Activated CD4-positive, alpha-beta T cell treated with anti-CD3 and anti-CD28 coated beads, Interleukin-2, amount 50 U/mL, for 16 hours (primary cell): Measurements from ENCODE around the gene PLCB3.

Experiments
- DNase-seq: peaks from one replicate; pipeline ENCODE4 v3.0.0-alpha.2; 2020

The PLCB3 gene

DNA sequence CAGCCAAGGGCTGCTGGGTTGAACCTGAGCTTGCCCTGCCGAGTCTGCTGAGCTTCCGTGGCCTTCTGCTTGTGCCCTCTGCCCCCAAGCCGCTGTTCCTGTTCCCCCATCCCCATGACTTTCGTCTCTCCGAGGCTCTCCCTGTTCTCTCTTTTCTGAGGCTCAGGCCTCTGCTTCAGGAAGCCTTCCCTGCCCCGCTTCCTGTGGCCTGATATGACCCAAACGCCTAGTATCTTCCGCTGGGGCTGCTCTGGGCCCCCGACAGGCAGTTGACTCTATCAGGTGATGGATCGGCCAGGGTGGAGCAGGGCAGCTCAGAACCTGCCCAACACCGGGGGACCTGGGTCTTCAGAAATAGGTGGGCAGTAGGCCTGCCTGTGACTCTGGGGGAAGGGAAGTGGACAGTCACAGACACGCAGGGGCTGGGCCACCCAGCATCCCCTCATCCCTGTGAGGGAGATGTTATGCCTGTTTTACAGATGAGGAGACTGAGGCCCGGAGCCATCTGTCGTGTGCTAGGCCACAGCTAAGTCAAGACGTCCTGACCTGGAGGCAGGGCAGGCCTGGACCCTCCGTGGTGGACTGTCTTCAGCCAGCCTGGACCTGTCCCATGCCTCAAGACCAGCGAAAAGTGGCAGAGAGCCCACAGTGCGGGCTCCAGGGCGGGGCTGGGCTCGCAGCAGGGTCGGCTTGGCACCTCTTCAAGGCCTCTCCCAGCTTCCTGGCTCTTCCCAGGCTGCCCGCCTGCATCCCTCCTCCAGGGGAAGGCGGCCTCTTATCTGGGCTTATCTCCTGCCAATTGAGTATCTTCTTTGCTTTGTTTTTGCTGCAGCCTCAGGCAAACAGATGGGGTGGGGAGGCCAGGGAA lies 16.9 kb downstream of the PLCB3 start:
- DNase-seq = no peak

DNA sequence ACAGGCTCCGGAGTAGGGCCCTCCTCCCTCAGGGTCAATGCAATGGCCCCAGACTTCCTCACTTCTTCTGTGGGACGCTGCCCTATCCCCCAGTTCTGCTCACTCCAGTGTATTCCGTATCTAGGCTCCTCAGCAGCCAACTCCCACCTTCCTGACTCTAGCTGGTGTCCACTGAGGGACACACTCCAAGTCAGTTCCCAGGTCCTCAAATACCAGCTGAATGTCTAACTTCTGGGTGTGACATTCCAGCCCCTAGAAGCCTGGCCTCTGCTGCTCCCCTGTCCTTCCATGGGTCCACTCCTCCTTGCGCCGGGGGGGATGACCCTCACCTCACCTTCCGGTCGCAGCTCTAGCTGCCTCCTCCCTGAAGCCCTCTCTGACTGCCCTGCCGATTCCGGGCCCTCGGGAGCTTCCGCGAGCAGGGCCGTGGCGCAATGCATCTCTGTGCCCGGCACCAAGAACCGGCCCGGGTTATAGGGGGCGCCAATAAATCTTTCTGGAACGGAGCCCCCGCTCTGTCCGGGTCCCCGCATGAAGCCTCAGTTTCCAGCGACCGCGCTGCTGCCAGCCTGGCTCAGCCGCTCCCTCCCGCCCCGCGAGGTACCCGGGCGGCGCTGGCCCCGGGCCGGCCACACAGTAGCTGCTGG lies 17.7 kb downstream of the PLCB3 start:
- DNase-seq = peak; percentile 69

DNA sequence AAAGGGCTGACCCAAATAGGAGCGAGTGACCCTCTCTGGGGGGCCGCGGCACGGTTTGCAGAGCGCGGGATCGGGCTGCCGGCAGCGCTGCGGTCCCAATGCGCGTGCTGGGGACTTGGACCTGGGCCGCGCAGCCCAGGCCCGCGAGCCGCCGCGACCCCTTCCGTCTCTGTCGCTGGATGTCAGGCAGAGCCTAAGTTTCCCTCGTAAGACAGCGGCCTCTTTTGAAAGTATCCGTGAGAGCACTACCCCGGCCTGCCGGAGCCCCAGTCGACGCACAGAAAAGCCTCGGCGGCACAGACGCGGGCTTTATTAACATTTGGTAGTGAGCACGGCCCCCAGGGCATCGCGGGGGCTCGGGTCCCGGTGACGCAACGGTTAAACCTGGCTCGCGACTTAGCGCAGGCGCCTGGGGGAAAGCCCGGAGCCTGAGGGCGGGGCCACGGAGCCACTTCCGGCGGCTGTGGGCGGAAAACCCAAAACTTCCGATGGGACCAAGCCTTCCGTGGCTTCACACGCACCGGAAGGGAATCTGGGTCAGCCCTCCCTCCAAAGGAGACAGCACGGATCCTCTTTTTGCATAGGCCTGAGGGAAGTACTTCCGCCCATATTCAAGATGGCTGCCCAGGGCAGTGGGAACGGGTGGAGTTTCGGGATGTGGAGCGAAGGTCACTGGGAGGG lies 18.4 kb downstream of the PLCB3 start:
- DNase-seq = peak; percentile 99

DNA sequence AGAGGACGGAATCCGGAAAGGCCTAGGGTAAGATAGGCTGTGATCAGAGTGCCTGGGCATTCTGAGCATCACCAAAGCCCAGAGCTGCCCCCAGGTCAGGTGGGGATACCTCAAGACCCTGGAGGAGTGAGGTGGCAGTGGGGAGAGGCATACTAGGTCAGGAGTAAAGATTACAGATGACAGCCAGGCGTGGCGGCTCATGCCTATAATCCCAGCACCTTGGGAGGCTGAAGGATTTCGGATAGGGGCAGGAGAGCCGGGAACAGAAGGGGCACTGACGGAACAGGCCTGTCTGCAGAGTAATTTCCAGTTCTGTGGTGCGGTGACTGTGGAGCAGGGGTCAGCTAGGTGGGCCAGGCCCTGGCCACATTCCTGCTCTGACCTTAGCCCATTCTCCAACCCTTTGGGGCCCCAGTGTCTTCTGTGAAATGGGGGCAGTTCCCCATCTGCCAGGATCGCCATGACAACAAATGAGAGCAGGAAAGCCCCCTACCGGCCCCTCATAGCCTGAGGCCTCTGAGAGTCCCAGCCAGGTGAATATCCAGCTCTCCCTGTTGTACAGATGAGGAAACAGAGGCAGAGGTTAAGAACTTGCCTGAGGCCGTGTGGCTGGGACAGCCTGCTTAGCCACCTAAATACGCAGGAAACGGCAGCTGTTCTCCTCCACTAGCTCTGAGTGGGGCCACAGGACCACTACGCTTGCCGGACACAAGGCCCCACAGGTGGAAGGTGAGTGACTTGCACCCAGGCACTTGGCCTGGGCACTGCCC lies 23.9 kb downstream of the PLCB3 start:
- no peak for DNase-seq

DNA sequence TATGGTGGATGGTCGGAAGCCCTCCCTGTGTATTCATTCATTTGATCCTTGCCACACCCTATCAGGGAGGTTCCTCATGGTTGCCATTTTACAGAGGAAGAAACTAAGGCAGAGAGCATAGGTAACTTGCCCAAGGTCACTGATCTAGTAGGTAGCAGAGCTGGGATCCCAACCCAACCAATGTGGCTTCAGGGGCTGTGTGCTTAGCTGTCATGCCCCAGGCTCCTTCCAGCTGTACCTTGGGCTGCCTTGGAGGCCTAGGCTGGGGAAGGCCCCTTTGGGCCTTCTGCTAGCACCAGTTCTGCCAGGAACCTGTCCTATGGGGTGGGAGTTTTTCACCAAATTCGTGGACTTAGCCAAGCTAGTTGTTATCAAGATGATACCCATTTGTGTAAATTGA lies 24.5 kb downstream of the PLCB3 start:
- no peak for DNase-seq

DNA sequence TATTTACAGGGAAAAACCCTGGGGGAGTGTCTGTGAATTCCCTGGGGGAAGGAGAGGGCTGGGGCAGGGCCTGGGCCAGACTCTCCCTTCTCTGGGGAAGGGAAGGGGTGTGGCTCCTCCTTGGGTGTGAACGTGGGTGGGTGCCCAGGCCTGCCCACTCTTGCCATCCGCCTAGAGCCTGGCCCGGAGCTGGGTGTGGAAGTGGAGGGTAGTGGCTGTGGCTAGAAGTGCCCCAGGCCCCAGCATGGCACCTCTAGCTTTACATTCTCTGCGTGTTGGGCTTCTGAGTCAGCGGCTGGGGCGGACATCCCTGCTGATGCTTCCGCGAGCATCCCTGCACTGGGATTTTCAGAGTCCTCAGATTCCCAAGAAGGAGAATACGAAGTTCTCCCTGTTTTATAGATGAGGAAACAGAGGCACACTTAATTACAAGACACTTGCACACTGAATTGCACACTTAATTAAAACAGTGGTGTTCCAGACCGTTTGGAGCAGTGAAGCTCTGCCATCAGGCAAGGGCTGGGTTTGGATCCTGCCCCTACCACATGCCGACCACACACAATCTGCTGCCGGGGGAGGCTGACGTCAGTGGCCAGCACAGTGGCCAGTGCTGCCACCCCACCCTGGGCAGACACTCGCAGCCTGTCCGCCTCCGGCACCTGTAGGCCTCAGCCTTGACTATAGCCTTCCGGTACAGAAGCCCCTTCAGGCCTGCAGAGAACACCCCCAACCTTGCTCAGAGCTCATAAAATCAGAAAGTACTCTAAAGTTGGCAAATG lies 25.5 kb downstream of the PLCB3 start:
- no peak for DNase-seq

DNA sequence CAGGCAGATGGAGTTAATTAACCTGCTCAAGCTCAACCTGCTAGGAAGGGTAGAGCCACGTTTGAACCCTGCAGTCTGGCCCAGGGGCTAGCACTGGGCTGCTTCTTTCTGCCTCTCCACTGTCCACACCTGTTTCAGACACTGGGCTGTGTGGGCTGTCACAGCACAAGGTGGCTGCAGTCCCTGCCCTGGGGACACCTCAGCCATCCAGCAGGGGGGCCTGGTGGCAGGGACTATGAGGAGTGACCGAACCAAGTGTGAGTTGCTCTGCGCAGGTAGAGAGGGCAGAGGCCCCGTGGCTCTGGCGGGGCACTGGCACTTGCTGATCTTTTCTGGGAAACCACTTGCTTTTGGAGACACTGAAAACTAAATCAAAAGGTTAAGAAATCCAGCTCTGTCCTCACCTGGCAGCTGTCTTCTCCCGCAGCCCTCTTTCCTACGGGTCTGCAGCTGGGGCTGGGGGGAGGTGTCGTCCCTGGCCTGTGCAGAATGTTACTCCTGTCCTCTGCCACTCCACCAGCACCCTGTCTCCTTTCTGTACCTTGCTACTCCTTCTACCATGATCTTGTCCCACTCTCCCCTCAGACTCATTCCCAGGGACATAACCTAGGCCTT lies 27.4 kb downstream of the PLCB3 start:
- DNase-seq = no peak

DNA sequence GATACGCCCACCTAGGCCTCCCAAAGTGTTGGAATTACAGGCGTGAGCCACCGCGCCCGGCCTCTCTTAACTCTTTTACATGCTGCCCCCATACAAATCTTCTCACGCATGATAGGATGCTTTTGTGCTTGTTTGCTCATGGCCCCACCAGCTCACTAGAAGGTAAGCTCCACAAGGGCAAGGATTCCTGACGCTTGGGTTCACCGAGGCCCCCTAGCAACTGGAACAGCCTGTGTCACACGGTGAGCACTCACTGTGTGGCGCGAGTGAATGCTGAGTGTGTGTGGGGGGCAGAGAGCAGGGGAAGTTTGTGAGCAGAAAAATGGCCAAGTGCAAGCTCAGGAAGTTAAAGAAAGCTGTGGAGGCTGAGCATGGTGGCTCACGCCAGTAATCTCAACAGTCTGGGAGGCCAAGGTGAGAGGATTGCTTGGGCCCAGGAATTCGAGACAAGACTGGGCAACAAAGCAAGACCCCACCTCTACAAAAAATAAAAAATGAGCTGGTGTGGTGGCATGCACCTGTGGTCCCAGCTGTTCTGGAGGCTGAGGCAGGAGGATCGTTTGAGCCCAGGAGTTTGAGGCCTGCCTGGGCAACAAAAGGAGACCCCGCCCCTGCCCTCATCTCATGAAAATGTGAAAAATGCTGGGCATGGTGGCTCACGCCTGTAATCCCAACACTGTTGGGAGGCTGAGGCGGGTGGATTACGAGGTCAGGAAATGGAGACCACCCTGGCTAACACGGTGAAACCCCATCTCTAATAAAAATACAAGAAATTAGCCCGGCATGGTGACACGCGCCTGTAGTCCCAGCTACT lies 30.8 kb downstream of the PLCB3 start:
- DNase-seq = no peak

DNA sequence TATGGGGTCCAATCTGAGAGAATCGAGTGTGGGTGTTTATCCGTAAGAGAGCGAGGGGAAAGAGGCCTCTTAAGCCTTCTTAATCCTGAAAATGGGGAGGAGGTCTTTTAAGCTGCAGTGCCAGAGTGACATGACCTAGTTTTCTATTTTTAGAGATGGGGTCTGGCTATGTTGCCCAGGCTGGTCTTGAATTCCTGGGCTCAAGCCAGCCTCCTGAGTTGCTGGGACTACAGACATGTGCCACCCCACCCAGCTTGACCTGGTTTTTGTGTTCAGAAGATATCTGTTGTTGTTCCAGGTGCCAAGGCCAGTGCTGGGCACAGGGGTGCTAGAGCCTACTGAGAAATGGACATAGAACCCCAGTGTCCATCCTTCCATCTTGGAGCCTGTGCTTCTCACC lies 31.8 kb downstream of the PLCB3 start:
- DNase-seq = no peak

DNA sequence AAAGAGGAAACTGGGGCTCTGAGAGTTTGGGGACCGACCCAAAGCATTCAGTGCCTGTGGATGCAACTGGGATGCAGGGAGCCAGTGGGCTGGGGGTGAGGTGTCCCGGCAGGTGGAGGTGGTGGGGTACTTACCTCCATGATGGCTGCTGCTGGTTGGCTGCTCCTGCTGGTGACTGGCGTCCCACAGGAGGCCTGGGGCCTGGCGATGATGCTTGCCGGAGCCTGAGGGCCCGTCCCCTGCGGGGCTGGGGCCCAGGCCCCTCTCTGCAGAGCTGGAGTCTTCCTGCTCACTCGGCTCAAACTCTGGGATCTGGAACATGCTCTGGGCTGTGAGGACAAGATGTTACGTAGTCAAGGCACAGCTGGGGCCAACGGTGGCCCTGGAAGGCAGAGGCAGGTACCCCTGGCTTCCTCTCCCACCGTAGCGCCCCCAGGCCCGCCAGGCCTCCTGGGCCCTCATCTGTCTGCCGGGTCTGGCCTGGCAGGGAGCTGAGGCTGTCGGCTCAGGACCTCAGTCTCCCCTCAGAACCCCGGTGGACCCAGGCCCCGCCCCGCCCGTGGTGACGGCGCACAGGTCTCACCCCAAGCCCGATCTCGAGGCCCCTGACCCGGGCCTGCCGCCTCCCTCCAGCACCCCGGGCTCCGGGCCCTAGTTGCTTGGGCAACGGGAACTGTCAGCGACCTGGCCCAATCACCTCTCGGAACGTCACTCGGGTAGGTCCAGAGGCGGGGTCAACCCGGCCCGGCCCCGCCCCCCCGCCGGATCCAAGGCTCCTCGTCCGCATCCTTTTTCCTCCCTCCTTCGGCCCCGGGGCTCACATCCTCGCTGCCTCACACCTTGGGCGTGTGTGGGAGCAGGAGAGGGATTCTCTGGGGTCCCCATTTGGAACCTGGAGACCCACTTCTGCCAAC lies 33.0 kb downstream of the PLCB3 start, which contains the start of gene BAD:
Gene BAD (minus strand): TSS at position 618 of the 914 bp plus-strand sequence. CDS start 297 bp downstream, at position 321.
- peak; percentile 97 for DNase-seq

DNA sequence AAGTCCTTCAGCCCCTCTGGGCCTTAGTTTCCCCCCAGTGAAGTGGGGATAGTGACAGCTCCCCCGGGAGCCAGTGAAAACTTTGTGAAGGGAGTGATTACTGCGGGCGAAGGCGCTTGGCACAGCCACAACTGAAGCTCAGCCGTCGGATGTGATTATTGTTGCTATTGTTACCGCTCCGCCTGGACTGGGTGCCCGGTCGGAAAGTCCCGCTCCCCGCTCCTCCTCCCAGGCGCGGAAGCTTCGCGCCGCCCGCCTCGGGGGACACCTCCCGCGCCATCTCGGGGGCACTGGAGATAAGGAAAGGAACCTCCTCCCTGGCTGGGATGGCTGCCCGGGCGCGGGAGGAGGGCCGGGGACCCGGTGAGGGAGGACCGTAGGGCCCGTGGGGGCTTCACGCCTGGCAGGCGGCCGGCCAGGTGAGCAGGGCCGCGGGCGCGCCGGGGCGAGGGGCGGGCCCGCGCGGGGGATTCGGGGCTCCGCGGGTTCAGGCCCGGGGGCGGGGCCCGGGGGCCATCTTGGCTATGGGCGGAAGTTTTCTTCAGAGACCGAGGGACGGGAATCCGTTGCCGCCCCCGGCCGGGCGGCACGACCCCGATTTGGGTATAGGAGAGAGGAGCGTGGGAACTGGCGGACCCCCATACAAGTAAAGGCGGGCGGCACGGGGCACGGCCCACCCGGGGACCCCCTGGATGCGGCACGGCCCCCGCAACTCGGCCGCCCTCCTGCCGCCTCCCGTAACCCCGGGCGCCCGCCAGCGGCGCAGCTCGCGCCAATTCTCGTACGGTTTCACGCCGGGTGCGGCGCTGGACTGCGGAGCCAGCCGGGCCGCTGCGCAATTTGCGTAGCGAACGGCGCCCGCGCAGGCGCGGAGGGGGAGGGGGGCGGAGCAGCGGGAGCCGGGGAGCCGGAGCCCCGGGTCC lies 33.9 kb downstream of the PLCB3 start, which contains the start of gene GPR137:
Gene GPR137 (plus strand): TSS at position 887 of the 923 bp plus-strand sequence. CDS start 677 bp downstream, outside the sequence.
- DNase-seq = peak; percentile 86

DNA sequence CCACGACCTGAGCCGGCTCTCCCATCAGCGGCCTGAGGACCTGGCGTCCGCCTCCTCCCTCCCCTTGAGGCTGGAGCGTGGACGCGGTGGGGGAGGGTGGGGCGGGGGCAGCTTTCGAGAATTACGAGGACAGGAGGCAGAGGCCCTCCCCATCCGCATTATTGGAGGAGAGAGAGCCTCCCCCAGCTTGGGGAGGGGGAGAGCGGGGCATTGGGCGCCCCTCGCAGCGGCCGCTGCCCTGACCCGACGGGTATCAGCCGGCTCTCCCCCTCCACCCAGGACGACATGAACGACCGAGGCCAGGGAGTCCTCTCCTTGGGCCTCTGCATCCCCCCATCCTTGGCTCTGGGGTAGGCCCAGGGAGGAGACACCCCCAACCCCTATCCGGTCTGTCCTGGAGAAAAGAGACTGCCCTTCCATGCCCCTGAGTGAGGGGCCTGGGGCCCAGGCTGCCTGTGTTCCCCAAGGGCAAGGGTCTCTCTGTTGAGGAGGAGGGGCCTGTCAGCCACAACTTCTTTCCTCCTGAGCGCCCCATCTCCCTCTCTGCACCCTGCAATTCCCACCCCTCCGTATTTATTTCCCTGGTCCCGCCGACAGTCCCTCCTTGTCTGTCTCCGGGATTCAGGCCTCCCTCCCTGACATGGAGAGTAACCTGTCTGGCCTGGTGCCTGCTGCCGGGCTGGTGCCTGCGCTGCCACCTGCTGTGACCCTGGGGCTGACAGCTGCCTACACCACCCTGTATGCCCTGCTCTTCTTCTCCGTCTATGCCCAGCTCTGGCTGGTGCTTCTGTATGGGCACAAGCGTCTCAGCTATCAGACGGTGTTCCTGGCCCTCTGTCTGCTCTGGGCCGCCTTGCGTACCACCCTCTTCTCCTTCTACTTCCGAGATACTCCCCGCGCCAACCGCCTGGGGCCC lies 34.8 kb downstream of the PLCB3 start:
- peak; percentile 47 for DNase-seq

DNA sequence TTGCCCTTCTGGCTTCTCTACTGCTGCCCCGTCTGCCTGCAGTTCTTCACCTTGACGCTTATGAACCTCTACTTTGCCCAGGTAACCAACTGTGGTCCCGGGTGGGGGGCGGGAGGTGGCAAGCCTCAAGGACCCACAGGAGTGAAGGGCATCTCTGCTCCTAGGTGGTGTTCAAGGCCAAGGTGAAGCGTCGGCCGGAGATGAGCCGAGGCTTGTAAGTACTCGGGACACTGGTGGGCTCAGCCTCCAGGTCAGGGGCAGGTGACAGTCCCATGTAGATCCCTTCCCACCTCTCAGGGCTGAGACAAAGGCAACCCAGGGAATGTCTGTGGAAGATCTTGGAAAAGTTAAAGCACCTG lies 35.5 kb downstream of the PLCB3 start:
- no peak for DNase-seq

DNA sequence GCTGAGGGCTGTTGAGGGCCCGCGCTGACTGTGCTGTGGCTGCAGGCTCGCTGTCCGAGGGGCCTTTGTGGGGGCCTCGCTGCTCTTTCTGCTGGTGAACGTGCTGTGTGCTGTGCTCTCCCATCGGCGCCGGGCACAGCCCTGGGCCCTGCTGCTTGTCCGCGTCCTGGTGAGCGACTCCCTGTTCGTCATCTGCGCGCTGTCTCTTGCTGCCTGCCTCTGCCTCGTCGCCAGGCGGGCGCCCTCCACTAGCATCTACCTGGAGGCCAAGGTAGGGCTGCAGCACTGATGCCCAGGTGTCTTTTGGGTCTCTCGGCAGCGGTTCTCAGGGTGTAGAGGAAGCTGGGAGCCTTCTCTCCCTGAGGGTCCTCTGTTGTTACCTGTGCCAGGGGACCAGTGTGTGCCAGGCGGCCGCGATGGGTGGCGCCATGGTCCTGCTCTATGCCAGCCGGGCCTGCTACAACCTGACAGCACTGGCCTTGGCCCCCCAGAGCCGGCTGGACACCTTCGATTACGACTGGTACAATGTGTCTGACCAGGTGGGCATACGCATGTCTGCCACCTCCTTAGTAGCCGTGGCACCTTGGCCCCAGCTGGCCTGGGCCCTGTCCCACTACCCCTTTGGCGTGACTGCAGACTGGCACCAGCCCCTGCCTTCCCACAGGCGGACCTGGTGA lies 36.5 kb downstream of the PLCB3 start:
- DNase-seq = no peak

DNA sequence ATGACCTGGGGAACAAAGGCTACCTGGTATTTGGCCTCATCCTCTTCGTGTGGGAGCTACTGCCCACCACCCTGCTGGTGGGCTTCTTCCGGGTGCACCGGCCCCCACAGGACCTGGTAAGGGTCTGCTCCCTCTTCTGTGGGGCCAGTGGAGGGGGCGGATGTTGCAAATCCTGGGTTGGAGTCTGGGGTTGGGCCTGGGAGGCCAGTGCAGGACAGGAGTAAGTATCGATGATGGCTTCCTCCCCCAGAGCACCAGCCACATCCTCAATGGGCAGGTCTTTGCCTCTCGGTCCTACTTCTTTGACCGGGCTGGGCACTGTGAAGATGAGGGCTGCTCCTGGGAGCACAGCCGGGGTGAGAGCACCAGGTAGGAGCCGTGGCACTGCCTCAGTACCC lies 37.0 kb downstream of the PLCB3 start:
- no peak for DNase-seq

DNA sequence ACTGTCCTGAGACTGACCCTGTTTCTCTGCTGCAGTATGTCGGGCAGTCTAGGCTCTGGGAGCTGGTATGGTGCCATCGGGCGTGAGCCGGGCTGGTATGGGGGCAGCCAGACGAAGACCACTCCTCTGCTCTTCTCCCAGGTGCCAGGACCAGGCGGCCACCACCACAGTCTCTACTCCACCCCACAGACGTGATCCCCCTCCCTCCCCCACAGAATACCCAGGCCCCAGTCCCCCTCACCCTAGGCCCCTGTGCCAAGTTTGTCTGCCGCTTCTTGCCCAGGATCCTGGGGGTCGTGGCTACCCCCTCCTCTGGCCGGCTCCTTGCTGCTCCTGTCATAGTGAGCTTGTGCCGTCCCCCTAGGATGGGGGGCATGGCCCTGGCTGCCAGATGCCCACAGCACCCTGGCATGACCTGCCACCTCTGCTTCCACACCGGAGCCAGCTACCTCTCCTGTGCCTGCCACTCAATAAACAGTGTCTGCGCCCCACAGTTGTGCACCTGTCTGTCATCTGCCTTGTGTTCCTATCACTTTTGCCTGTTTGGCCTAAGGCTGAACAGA lies 37.8 kb downstream of the PLCB3 start:
- no peak for DNase-seq
